Smooth muscle cell (in vitro differentiated cells): ENCODE data around the gene KDM2B. TPM values are rescaled to one million over a fixed set of nuclear protein-coding genes. Genes with fewer than 3 reads are reported as not detected.

Experiments
- DNase-seq: peaks from one replicate; lab custom pipeline; 2025; ENCODE audit not compliant: unreplicated experiment; lab: John Stamatoyannopoulos, UW
- H2AFZ ChIP-seq: fragments of 200-600 bp; sonication (generic); 2 replicates; pipeline ENCODE4 v1.6.0; 2016; ENCODE audit warnings: antibody characterized with exemption, low read depth, mild to moderate bottlenecking
- H3F3A ChIP-seq: fragments of 200-600 bp; sonication (generic); 2 replicates; pipeline ENCODE4 v1.6.0; 2017; ENCODE audit warnings: antibody characterized with exemption, low read depth
- H3K27ac ChIP-seq: fragments of 200-600 bp; sonication (generic); 2 replicates; pipeline ENCODE4 v1.5.1; 2016; ENCODE audit warnings: low read depth, mild to moderate bottlenecking
- H3K27me3 ChIP-seq: fragments of 200-600 bp; sonication (generic); 2 replicates; pipeline ENCODE4 v1.6.1; 2016; ENCODE audit warnings: low read depth, mild to moderate bottlenecking
- H3K36me3 ChIP-seq: fragments of 200-600 bp; sonication (generic); 2 replicates; pipeline ENCODE4 v1.5.1; 2016; ENCODE audit warnings: low read depth
- H3K4me1 ChIP-seq: fragments of 200-600 bp; sonication (generic); 2 replicates; pipeline ENCODE4 v1.5.1; 2016; ENCODE audit warnings: low read depth
- H3K4me2 ChIP-seq: fragments of 200-600 bp; sonication (generic); 2 replicates; pipeline ENCODE4 v1.6.0; 2016; ENCODE audit warnings: mild to moderate bottlenecking
- H3K4me3 ChIP-seq: fragments of 200-600 bp; sonication (generic); 2 replicates; pipeline ENCODE4 v1.5.1; 2016; ENCODE audit warnings: mild to moderate bottlenecking
- H3K79me2 ChIP-seq: fragments of 200-600 bp; sonication (generic); 2 replicates; pipeline ENCODE4 v1.6.0; 2016; ENCODE audit warnings: low read depth, mild to moderate bottlenecking
- H3K9ac ChIP-seq: fragments of 200-600 bp; sonication (generic); 2 replicates; pipeline ENCODE4 v1.6.0; 2016; ENCODE audit warnings: low read depth
- H3K9me3 ChIP-seq: fragments of 200-600 bp; sonication (generic); replicated peaks from 2 replicates; pipeline ENCODE4 v1.5.1; 2016; ENCODE audit warnings: low read depth
- H4K20me1 ChIP-seq: fragments of 200-600 bp; sonication (generic); 2 replicates; pipeline ENCODE4 v1.6.0; 2016; ENCODE audit warnings: low read depth
- CTCF ChIP-seq: fragments of 200-600 bp; sonication (generic); IDR thresholded peaks from 2 replicates; pipeline ENCODE4 v1.5.1; 2017; ENCODE audit warnings: borderline replicate concordance, mild to moderate bottlenecking, antibody characterized with exemption; ENCODE audit not compliant: insufficient read depth, poor library complexity, severe bottlenecking
- WGBS: methylation state at CpG from one replicate; pipeline ENCODE4 v1.1.7; 2016; ENCODE audit warnings: low lambda C conversion rate; 5-methylcytosine and 5-hydroxymethylcytosine counted together
- polyA plus RNA-seq: library from polyadenylated mRNA; unstranded; fragments of >200 nt; fragmentation: Nextera tagmentation; extraction: Ambion mirVana; gene quantifications from 2 replicates; pipeline ENCODE4 v1.2.1, GENCODE V29; 2016
- total RNA-seq: library from RNA; depleted of rRNA; stranded (reverse); fragments of >200 nt; gene quantifications from 2 replicates; pipeline ENCODE4 v1.2.3, GENCODE V29; 2014

KDM2B gene
- total and polyA plus RNA-seq, 2 experiments from 2014 or later = 16.3 to 34.9 TPM

GRCh38 chr12:121532503-121533393, 48.1 kb downstream of the KDM2B start:
- no peaks in the 10 kb centered on the region for H4K20me1 ChIP-seq

GRCh38 chr12:121531356-121531750, 49.5 kb downstream of the KDM2B start:
- Histone ChIP-seq H3K4me3 (no peak overlapping the region), H3K27ac (no peak overlapping the region), H3K4me2 (no peak overlapping the region), H3K27me3 (no peaks in the 10 kb centered on the region), H4K20me1 (no peaks in the 10 kb centered on the region), H3K9ac (no peak overlapping the region), H3K36me3 (no peaks in the 10 kb centered on the region), H2AFZ (no peak overlapping the region), H3K79me2 (no peaks in the 10 kb centered on the region), H3K9me3 (no peaks in the 10 kb centered on the region), H3F3A (no peaks in the 10 kb centered on the region), H3K4me1 (peaks cover 4% of the 10 kb centered on the region)
- WGBS = 100% methylated on average over 1 of the region's 1 CpG
- no peak for TF ChIP-seq CTCF
- DNase-seq = no peak

More at GRCh38 chr12:121532503-121533393, 48.1 kb downstream of the KDM2B start:
- WGBS = 87% methylated on average over 16 of the region's 16 CpGs
- H3K9ac ChIP-seq = no peak overlapping the region
- H3K4me1 ChIP-seq = peaks cover 15% of the 10 kb centered on the region
- no peaks in the 10 kb centered on the region for H3K36me3 ChIP-seq
- H3K27ac ChIP-seq = no peak overlapping the region
- H3F3A ChIP-seq = no peaks in the 10 kb centered on the region
- DNase-seq = no peak
- H3K4me3 ChIP-seq = no peak overlapping the region
- H3K27me3 ChIP-seq = no peaks in the 10 kb centered on the region
- no peak for TF ChIP-seq CTCF
- H3K9me3 ChIP-seq = no peaks in the 10 kb centered on the region
- no peak overlapping the region for H2AFZ ChIP-seq
- no peaks in the 10 kb centered on the region for H3K79me2 ChIP-seq
- H3K4me2 ChIP-seq = no peak overlapping the region

GRCh38 chr12:121530600-121531355, 50.0 kb downstream of the KDM2B start:
- TF ChIP-seq CTCF = no peak
- Histone ChIP-seq H3K36me3 (no peaks in the 10 kb centered on the region), H3K9me3 (no peaks in the 10 kb centered on the region), H3F3A (no peaks in the 10 kb centered on the region), H2AFZ (no peak overlapping the region), H3K79me2 (no peaks in the 10 kb centered on the region), H3K4me3 (no peak overlapping the region), H3K4me2 (no peak overlapping the region), H3K27me3 (no peaks in the 10 kb centered on the region), H3K27ac (no peak overlapping the region), H3K9ac (no peak overlapping the region), H3K4me1 (no peaks in the 10 kb centered on the region), H4K20me1 (no peaks in the 10 kb centered on the region)
- 80% methylated on average over 6 of the region's 6 CpGs for WGBS
- no peak for DNase-seq
